Left lung (tissue), 10 donors: ENCODE measurements around the gene SMURF1. TPM values are rescaled to one million over a fixed set of nuclear protein-coding genes. Genes with fewer than 3 reads are reported as not detected.

Experiments
- ATAC-seq: fragments of 200-7000 bp; cut with Tn5 transposase; one replicate; pipeline ENCODE4 v1.9.1; 2020; ENCODE audit warnings: moderate library complexity
- DNase-seq, 4 donors: peaks; one replicate each; pipeline ENCODE4 v3.0.0-alpha.2; 2013 to 2020
- H3K27ac ChIP-seq, 2 donors: fragments of 200-600 bp; sonication (generic) in 1 of 2; one replicate each; pipeline versions ENCODE4 v1.5.0 to v1.8.0; 2020 to 2021
- H3K27me3 ChIP-seq, 2 donors: fragments of 200-600 bp; sonication (generic) in 1 of 2; one replicate each; pipeline versions ENCODE4 v1.5.0 to v1.8.0; 2020 to 2021
- H3K36me3 ChIP-seq, 2 donors: fragments of 200-600 bp; sonication (generic) in 1 of 2; one replicate each; pipeline versions ENCODE4 v1.5.0 to v1.8.0; 2020 to 2021
- H3K4me1 ChIP-seq, 2 donors: fragments of 200-600 bp; one replicate each; pipeline ENCODE4 v1.8.0; 2021
- H3K4me3 ChIP-seq, 2 donors: fragments of 200-600 bp; sonication (generic) in 1 of 2; one replicate each; pipeline versions ENCODE4 v1.5.0 to v1.8.0; 2020 to 2021; ENCODE audit warnings: mild to moderate bottlenecking in 1 of 2
- H3K9me3 ChIP-seq, 2 donors: fragments of 200-600 bp; sonication (generic) in 1 of 2; one replicate each; pipeline versions ENCODE4 v1.5.0 to v1.8.0; 2020 to 2021
- intact Hi-C, 2 donors: fragments of 100-400 bp; cut with DNase I; formaldehyde crosslinking; loops; one replicate each; pipeline versions ENCODE4 v1.11.2 to v1.14.2; 2022
- polyA plus RNA-seq, 6 donors: library from polyadenylated mRNA; unstranded; fragments of 120-200 nt; gene quantifications; one replicate each; pipeline ENCODE4 v1.2.1, GENCODE V29; 2013; ENCODE audit not compliant: insufficient read length in 6 of 6
- total RNA-seq, 2 donors: library from RNA; stranded (reverse); fragmentation: NEBNext Ultra II Directional; extraction: Animal tissue kit (Norgen Biotek cat#: 25700); gene quantifications; one replicate each; pipeline ENCODE4 v1.2.1, GENCODE V29; 2021
- TF ChIP-seq, protein P1 (sequence below), 2 donors: fragments of 200-600 bp; sonication (generic) in 1 of 2; IDR thresholded peaks; one replicate each; pipeline versions ENCODE4 v1.5.0 to v1.8.0; 2021; ENCODE audit warnings: antibody characterized with exemption in 2 of 2
- donor health status: DM: no; HTN: yes; CAD: no.
- donor health status: DM: no; HTN: no; CAD: no.

Gene SMURF1
- total and polyA plus RNA-seq, 8 donors: 15.6 to 43.4 (median 18.3) TPM

DNA sequence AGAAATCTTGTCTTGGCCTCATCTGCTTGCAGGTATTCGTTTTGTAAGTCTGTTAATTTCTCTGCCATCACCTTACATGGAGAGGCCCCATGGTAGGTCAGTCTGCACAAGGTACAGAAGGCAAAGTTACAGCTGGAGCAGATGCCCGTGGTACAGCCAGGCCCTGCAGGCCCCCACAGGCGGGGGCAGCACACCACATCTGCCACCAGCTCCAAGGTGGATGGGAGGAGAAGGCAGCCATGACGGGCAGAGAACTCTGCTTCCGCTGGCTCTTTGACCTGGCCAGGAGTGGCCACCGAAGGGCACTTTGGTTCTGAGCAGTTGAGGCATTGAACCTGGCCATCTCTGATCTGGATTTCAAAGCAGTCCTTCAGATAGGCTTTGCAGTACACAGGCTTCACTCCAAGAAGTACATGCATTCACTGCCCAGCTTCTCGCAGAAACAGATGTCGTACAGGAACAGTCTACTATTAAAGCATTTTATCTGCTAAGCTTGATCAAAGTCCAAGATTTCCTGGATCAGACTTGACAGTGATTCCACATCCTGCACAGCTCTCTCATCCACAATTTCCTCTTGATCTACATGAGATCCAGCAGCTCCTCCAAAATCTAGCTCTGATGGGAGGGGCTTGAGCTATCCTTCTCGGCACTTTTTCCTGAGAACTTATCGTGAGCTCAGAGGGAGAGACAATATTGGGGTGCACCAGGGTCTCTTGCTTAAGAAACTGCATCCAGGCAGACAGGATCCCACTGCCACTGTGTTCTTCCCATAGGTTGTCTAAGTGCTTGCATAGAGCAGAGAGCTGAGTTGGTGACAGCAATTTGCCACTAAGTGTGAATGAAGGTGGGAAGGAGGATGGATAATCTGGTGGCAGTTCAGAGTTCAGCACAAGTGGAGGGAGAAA is 144.8 kb downstream of the SMURF1 start:
- no peaks in the 10 kb centered on the region for H3K4me1 ChIP-seq
- ATAC-seq (no peak), DNase-seq (peak in 1 of 4 donors; percentile 18)
- H3K27ac ChIP-seq: no peak overlapping the region
- H3K9me3 ChIP-seq: no peaks in the 10 kb centered on the region
- no peaks in the 10 kb centered on the region for H3K27me3 ChIP-seq
- intact Hi-C loops: no loop called here
- TF ChIP-seq, protein P1, sequence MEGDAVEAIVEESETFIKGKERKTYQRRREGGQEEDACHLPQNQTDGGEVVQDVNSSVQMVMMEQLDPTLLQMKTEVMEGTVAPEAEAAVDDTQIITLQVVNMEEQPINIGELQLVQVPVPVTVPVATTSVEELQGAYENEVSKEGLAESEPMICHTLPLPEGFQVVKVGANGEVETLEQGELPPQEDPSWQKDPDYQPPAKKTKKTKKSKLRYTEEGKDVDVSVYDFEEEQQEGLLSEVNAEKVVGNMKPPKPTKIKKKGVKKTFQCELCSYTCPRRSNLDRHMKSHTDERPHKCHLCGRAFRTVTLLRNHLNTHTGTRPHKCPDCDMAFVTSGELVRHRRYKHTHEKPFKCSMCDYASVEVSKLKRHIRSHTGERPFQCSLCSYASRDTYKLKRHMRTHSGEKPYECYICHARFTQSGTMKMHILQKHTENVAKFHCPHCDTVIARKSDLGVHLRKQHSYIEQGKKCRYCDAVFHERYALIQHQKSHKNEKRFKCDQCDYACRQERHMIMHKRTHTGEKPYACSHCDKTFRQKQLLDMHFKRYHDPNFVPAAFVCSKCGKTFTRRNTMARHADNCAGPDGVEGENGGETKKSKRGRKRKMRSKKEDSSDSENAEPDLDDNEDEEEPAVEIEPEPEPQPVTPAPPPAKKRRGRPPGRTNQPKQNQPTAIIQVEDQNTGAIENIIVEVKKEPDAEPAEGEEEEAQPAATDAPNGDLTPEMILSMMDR (IDR thresholded peaks at IDR 0.05): no peak
- peaks cover 0 to 93% of the 10 kb centered on the region in 2 donors for H3K36me3 ChIP-seq
- no peak overlapping the region for H3K4me3 ChIP-seq

DNA sequence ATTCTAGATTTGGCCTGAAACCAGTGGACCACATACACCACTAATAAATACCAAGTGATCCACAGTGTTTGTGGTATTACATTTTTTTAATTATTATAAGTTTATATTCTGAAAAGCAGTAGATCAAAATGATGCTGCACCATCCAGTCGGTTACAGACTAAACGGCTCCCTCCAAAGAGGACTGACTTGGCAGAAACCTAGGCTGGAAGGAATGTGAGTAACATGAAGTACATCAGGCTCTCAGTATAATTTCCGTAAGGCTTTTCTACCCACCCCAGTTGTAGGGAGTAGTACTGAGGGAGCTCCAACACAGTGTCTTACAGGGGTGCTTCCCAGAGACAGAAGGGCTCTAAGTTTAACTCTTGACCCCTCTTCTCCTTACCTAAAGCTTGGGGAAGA is 146.1 kb downstream of the SMURF1 start:
- ATAC-seq: no peak
- TF ChIP-seq, protein P1 (IDR thresholded peaks at IDR 0.05): no peak
- intact Hi-C loops: no loop called here

DNA sequence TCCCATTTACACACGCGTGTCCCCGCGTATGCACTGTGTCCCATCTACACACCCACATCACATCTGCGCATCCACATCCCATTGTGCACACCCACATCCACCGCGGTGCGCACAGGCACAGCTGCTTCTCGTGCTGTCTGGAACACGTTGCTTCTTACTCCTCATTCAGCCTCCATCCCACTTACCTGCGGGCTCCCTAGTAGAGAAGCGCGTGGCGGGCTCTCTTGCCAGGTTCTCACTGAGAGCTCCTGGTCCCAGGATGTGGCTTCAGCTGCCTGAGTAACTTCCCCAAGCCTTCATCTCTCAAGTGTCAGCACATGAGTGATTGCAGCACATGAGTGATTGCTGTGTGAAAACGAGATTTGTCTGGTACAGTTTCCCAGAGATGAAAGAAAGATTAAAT is 147.8 kb downstream of the SMURF1 start:
- H3K4me1 ChIP-seq: no peaks in the 10 kb centered on the region
- TF ChIP-seq, protein P1 (IDR thresholded peaks at IDR 0.05): no peak
- H3K27me3 ChIP-seq: no peaks in the 10 kb centered on the region
- H3K9me3 ChIP-seq: no peaks in the 10 kb centered on the region
- no peak overlapping the region for H3K27ac ChIP-seq
- intact Hi-C loops: no loop called here
- peaks cover 0 to 93% of the 10 kb centered on the region in 2 donors for H3K36me3 ChIP-seq
- no peak overlapping the region for H3K4me3 ChIP-seq
- ATAC-seq (no peak), DNase-seq (no peak)

More for the DNA sequence above, 146.1 kb downstream of the SMURF1 start:
- Histone ChIP-seq H3K4me3 (no peak overlapping the region), H3K27ac (no peak overlapping the region), H3K4me1 (no peaks in the 10 kb centered on the region), H3K9me3 (no peaks in the 10 kb centered on the region), H3K27me3 (no peaks in the 10 kb centered on the region), H3K36me3 (peaks cover 0 to 93% of the 10 kb centered on the region in 2 donors)
- DNase-seq: no peak

DNA sequence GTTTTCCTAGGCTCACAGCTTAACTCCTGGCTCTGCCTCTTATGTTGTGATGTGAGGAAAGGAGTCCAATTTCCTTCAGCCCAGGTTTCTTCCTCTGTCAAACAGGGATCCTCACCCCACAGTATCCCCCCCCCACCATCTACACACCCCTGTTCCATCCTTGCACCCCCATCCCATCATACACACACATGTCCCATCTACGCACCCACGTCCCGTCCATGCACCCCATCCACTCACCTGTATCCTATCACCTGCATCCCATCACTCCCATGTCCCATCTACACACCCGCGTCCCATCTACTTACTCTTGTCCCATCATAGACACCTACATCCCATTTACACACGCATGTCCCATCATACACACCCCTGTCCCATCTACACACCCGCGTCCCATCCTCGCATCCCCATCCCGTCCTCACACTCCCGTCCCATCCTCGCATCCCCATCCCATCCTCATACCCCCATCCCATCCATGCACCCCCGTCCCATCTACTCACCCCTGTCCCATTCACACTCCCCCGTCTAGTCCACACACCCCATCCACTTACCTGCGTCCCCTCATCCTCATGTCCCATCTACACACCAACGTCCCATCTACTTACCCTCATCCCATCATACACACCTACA is 148.3 kb downstream of the SMURF1 start:
- no peak for ATAC-seq
- no peak overlapping the region for H3K27ac ChIP-seq
- TF ChIP-seq, protein P1 (IDR thresholded peaks at IDR 0.05): no peak
- no peaks in the 10 kb centered on the region for H3K9me3 ChIP-seq
- no peaks in the 10 kb centered on the region for H3K4me1 ChIP-seq
- intact Hi-C loops: no loop called here
- H3K4me3 ChIP-seq: no peak overlapping the region
- no peaks in the 10 kb centered on the region for H3K27me3 ChIP-seq
- peaks cover 0 to 93% of the 10 kb centered on the region in 2 donors for H3K36me3 ChIP-seq
- no peak for DNase-seq

DNA sequence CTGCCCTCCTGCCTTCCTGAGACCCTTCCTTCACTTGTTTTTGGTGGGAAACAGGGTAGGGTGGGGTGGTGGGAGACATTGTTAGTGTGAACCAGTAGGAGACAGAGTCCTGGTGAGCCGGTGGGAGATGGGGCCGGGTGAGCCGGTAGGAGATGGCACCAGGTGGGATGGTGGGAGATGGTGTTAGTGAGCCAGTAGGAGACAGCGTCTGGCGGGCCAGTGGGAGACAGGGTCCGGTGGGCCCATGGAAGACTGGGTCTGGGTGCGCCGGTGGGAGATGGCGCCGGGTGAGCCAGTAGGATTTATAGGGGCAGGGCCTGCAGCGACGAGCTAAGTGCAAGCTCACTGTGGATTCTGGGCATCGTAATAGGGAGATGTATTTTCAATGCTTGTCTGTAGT is 148.8 kb downstream of the SMURF1 start:
- H3K4me3 ChIP-seq: no peak overlapping the region
- TF ChIP-seq, protein P1 (IDR thresholded peaks at IDR 0.05): no peak
- intact Hi-C loops: no loop called here
- DNase-seq (no peak), ATAC-seq (no peak)
- peaks cover 0 to 93% of the 10 kb centered on the region in 2 donors for H3K36me3 ChIP-seq
- no peaks in the 10 kb centered on the region for H3K4me1 ChIP-seq
- H3K27ac ChIP-seq: no peak overlapping the region
- no peaks in the 10 kb centered on the region for H3K27me3 ChIP-seq
- no peaks in the 10 kb centered on the region for H3K9me3 ChIP-seq
